Embryonic facial prominence (tissue), 1 donor: ENCODE measurements around the gene PDS5B.
"Not testable (repeated sequence)": the region's sequence is repeated elsewhere in the genome, so short reads cannot be mapped to it uniquely, and the experiment has no call there.

Experiments used
- DNase-seq: peaks from one replicate; pipeline ENCODE4 v3.0.0-alpha.2; 2016; ENCODE audit errors: extremely low spot score

The PDS5B gene

GRCh38 chr13:32586080-32586900 lies at the start of gene PDS5B:
PDS5B (plus strand) TSS chr13:32586452; CDS start chr13:32648773, 62,321 bp downstream.
- peak; percentile 91 for DNase-seq

GRCh38 chr13:32537580-32538142 lies 48.6 kb upstream of the PDS5B start:
- DNase-seq = no peak

GRCh38 chr13:32538143-32538620 lies 48.1 kb upstream of the PDS5B start:
- DNase-seq = no peak

- DNase-seq = peak; percentile 95
Observed at GRCh38 chr13:32538621-32539246, 47.5 kb upstream of the PDS5B start, which contains the start of gene N4BP2L2. N4BP2L2 (minus strand) TSS chr13:32538795; CDS start chr13:32537027, 1,768 bp downstream.

GRCh38 chr13:32542221-32542620 lies 44.0 kb upstream of the PDS5B start:
- DNase-seq = no peak

GRCh38 chr13:32545083-32545482 lies 41.2 kb upstream of the PDS5B start:
- no peak for DNase-seq

- no peak for DNase-seq
Observed at GRCh38 chr13:32548837-32549236, 37.4 kb upstream of the PDS5B start.

GRCh38 chr13:32549788-32550187 lies 36.5 kb upstream of the PDS5B start:
- DNase-seq = no peak

GRCh38 chr13:32553720-32554119 lies 32.5 kb upstream of the PDS5B start:
- no peak for DNase-seq

- DNase-seq = no peak
Observed at GRCh38 chr13:32555613-32556012, 30.6 kb upstream of the PDS5B start.

GRCh38 chr13:32560842-32561241 lies 25.4 kb upstream of the PDS5B start:
- DNase-seq = not testable (repeated sequence)

- not testable (repeated sequence) for DNase-seq
Observed at GRCh38 chr13:32575687-32576086, 10.6 kb upstream of the PDS5B start.

- no peak for DNase-seq
Observed at GRCh38 chr13:32577032-32577431, 9.2 kb upstream of the PDS5B start.

- DNase-seq = no peak
Observed at GRCh38 chr13:32581177-32581786, 5.0 kb upstream of the PDS5B start.

GRCh38 chr13:32582281-32582680 lies 4.0 kb upstream of the PDS5B start:
- DNase-seq = no peak

GRCh38 chr13:32582991-32583390 lies 3.3 kb upstream of the PDS5B start:
- DNase-seq = no peak

GRCh38 chr13:32585550-32586079 lies 637 bp upstream of the PDS5B start:
- DNase-seq = no peak

GRCh38 chr13:32587011-32587810 lies 959 bp downstream of the PDS5B start:
- no peak for DNase-seq

- no peak for DNase-seq
Observed at GRCh38 chr13:32587811-32588170, 1.5 kb downstream of the PDS5B start.

- no peak for DNase-seq
Observed at GRCh38 chr13:32588736-32589135, 2.5 kb downstream of the PDS5B start.

GRCh38 chr13:32589471-32589870 lies 3.2 kb downstream of the PDS5B start:
- no peak for DNase-seq
